GM11168 (cell line): Measurements from ENCODE around the gene ATP5F1C.
"Not testable (repeated sequence)": the region's sequence is repeated elsewhere in the genome, so short reads cannot be mapped to it uniquely, and the experiment has no call there.

Experiments used
- in situ Hi-C: fragments of 300-500 bp; cut with MboI; formaldehyde crosslinking; loops from one replicate; pipeline ENCODE4 v1.12.0; 2022; ENCODE audit warnings: low sequenced_read_pairs; ENCODE audit not compliant: unreplicated experiment

ATP5F1C gene

GRCh38 chr10:7792541-7792940 lies 4.6 kb downstream of the ATP5F1C start:
- in situ Hi-C loops = no loop called here

DNA sequence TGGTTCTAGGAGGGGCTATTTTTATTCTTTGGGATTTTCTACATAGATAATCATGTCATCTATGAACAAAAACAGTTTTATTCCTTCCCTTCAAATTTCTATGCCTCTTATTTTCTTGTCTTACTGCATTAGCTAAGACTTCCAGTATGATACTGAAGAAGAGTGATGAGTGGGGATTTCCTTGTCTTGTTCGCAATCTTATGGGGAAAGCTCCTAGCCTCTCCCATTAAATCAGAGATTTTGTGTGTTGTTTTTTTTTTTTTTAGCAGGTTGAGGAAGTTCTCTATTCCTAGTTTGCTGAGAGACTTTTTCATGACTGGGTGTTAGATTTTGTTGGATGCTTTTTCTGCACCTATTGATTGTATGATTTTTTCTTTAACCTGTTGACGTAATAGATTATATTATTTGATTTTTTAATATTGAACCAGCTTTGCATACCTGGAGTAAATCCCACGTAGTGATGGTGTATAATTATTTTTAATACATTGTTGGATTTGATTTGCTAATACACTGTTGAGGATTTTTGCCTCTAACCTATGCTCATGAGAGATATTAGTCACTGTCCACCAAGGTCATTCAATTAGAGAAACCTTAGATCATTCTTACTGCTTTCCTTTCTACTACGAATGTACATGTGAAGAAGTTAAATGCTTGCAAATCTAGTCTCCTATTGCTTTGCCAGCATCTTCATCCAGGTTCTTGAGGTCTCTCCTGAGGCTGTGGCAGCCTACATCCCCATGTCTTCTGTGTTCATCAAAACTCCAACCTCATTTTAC lies 6.5 kb downstream of the ATP5F1C start:
- in situ Hi-C loops = no loop called here

DNA sequence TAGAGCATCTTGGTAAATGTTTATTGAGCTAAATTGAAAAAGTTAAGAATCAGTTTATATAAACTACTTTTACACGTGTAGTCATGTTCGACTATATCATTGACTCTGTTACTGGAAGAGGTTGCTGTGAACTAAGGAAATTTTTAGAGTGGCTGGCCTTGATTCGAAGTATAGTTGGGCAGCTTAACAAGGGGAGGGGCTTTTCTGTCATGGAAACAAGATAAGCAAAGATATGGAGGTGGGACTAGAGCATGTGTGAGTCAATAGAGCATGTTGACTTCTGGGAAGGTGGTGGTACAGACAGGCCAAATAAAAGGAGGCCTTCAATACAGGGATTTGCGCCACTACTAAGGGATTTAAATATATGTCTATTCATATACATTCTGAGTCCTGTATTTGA lies 7.6 kb downstream of the ATP5F1C start:
- in situ Hi-C loops = no loop called here

- in situ Hi-C loops = no loop called here
Observed at GRCh38 chr10:7797582-7797981, 9.6 kb downstream of the ATP5F1C start.

DNA sequence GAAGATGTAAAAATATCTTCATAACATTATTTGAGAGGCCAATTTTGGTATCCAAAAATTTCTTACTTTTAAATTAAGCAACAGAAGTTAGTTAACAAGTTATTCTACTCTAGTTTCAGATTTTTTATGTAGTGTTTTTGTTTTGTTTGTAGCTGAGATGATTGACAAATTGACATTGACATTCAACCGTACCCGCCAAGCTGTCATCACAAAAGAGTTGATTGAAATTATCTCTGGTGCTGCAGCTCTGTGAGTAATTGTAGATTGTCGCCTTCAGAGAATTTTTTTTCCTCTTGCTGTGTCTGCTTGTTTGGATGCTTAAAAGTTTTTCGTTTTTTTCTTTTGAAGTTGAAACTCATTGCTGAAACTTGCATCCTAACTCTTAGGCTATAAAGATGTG lies 14.6 kb downstream of the ATP5F1C start:
- in situ Hi-C loops = no loop called here

- in situ Hi-C loops = no loop called here
Observed at GRCh38 chr10:7804216-7804615, 16.2 kb downstream of the ATP5F1C start.

DNA sequence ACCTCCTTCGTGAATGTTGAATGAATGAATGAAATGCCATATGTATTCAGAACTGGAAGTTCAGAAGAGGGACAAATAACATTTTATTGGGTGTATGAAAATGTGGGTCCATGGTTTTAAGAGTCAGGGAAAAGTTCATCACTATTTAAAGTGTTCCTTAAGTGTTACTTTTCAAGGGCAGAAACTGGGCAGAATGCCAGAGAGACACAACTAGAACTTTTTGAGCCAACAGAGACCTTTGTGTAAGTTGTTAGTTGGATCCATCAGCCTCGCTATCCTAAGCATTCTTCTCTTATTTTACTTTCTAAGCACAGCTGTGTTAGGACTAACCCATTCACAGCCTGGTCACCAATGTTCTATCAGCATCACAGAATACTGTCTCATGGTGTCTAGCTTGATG lies 16.8 kb downstream of the ATP5F1C start:
- in situ Hi-C loops = no loop called here

- in situ Hi-C loops = no loop called here
Observed at GRCh38 chr10:7808686-7809267, 20.8 kb downstream of the ATP5F1C start.

GRCh38 chr10:7810443-7810842 lies 22.5 kb downstream of the ATP5F1C start:
- in situ Hi-C loops = no loop called here

DNA sequence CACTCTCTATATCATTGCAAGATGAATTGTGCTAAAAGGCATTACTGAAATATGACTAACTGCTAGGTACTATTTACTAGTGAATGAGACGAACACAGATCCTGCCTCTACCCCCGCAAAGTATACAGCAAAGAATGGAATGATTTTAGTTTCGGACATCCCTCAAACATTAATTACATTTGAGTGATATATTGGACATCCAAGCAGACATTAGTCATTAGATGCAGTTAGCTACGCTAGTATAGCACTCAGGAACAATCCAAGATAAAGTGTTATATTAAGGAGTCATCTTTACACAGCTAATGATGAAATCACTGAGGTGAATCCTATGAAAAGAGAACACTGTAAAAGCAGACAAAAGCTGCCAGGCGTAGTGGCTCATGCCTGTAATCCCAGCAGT lies 23.0 kb downstream of the ATP5F1C start:
- in situ Hi-C loops = no loop called here

DNA sequence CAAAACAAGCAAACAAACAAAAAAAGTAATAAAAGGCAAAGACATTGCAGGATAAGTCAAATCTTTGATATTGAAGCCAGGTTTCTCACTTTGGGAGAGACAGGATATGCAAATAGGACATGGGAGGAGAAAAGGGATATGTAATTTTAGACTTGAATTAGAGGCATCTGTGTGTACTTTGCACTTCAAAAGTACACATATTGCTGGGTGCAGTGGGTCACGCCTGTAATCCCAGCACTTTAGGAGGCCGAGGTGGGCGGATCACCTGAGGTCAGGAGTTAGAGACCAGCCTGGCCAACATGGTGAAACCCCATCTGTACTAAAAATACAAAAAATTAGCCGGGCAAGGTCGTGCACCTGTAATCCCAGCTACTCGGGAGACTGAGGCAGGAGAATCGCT lies 23.8 kb downstream of the ATP5F1C start:
- in situ Hi-C loops = not testable (repeated sequence)

GRCh38 chr10:7813481-7813880 lies 25.5 kb downstream of the ATP5F1C start:
- in situ Hi-C loops = no loop called here

GRCh38 chr10:7817576-7817975 lies 29.6 kb downstream of the ATP5F1C start:
- in situ Hi-C loops = no loop called here

- in situ Hi-C loops = no loop called here
Observed at GRCh38 chr10:7817984-7818294, 30.0 kb downstream of the ATP5F1C start.

GRCh38 chr10:7818295-7819120 lies 30.5 kb downstream of the ATP5F1C start, which contains the start of gene TAF3:
Gene TAF3, plus strand, starts transcription at chr10:7818505. Its CDS starts 205 bp downstream, at chr10:7818710.
- in situ Hi-C loops = no loop called here

GRCh38 chr10:7819121-7819460 lies 31.1 kb downstream of the ATP5F1C start:
- in situ Hi-C loops = no loop called here

DNA sequence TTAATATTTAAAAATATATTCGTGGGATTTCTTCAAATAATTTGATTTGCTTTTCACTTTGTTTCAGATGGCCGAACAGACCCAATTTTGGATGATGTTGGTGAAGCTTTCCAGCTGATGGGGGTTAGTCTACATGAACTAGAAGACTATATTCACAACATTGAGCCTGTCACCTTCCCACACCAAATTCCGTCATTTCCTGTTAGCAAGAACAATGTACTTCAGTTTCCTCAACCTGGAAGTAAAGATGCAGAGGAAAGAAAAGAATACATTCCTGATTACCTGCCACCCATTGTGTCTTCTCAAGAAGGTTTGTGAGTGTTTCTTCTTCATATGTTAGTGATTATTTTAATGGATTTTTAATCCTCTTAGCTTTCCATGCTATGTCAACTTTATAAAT lies 36.3 kb downstream of the ATP5F1C start:
- in situ Hi-C loops = no loop called here

DNA sequence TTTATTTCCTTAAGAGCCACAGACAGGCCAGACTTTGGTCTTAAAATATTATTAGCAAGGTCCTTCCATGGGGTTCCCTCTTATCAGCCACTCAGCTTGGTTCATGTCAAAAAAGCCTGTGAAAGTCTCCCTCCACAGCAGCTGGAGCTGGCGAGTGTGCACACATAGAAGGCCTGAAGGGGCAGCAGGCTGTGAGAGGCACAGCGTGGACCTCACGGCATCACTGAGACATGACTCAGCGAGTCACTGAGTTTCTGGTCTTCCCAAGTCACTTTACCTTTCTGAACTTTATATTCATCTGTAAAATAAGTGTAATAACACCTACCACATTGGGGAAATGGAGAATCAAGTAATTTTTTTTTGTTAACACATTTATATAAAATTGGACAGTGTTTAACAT lies 39.0 kb downstream of the ATP5F1C start:
- in situ Hi-C loops = no loop called here

GRCh38 chr10:7829289-7829834 lies 41.4 kb downstream of the ATP5F1C start:
- in situ Hi-C loops = no loop called here

DNA sequence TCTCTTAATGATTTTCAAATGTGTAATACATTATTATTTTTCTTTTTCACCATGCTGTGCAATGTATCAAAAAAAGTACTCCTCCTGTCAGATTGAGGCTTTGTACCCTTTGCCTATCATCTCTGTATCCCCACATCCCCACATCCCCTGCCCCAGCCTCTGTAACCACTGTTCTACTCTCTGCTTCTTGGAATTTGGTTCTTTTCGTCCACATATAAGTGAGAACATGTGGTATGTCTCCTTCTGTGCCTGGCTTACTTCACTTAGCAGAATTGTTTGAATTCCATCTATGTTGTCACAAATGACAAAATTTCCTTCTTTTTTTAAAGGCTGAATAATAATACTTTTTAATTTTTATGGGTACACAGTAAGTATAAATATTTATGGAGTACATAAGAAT lies 44.1 kb downstream of the ATP5F1C start:
- in situ Hi-C loops = no loop called here

DNA sequence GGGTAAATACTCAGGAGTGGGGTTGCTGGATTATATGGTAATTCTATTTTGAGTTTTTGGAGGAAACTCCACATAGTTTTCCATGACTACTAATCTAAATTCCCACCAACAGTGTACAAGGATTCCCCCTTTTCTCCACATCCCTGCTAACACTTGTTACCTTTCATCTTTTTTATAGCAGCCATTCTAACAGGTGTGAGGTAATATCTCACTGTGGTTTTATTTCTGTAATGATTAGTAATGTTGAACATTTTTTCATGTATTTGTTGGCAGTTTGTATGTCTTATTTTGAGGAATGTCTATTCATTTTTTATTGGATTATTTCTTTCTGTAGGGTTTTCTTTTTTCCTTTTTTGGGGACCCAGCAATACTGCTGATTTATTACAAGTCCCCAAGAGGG lies 45.2 kb downstream of the ATP5F1C start:
- in situ Hi-C loops = no loop called here
